Activated T-helper 2 cell treated with anti-CD3 and anti-CD28 coated beads, Interferon-gamma antibody, Interleukin-2, Interleukin-4, amounts not matched to agents 10 μg/mL and 5 μg/mL and 100 μg/mL, durations not matched to agents 14 hours and 24 hours and 36 hours (primary cell): ENCODE data around the gene MPP2. TPM values are rescaled to one million over a fixed set of nuclear protein-coding genes. Genes with fewer than 3 reads are reported as not detected.
"Not testable (repeated sequence)": the region's sequence is repeated elsewhere in the genome, so short reads cannot be mapped to it uniquely, and the experiment has no call there.

Experiments used
- DNase-seq: peaks from one replicate; pipeline ENCODE4 v3.0.0; 2021; ENCODE audit warnings: low spot score
- H3K27ac Mint-ChIP-seq: one replicate; pipeline ENCODE4 v1.8.0; 2021; ENCODE audit warnings: mixed read lengths
- H3K27me3 Mint-ChIP-seq: one replicate; pipeline ENCODE4 v1.8.0; 2021; ENCODE audit warnings: low read depth, mixed read lengths
- H3K36me3 Mint-ChIP-seq: one replicate; pipeline ENCODE4 v1.8.0; 2021; ENCODE audit warnings: low read depth, mixed read lengths
- H3K4me1 Mint-ChIP-seq: one replicate; pipeline ENCODE4 v1.8.0; 2021; ENCODE audit warnings: low read depth, mixed read lengths
- H3K4me3 Mint-ChIP-seq: one replicate; pipeline ENCODE4 v1.8.0; 2021; ENCODE audit warnings: low read depth, mild to moderate bottlenecking, moderate library complexity, mixed read lengths
- H3K9me3 Mint-ChIP-seq: one replicate; pipeline ENCODE4 v1.8.0; 2021; ENCODE audit warnings: mixed read lengths
- intact Hi-C: fragments of 100-400 bp; cut with micrococcal nuclease; formaldehyde crosslinking; loops from one replicate; pipeline ENCODE4 v1.15.1; 2023
- total RNA-seq: library from RNA; stranded (reverse); gene quantifications from 2 replicates; pipeline ENCODE4 v1.2.3, GENCODE V29; 2022

MPP2 gene
- total RNA-seq, 1 donor from 2014 or later, result 1.2 TPM

GRCh38 chr17:43906951-43907424 is 348 bp downstream of the MPP2 start:
- peaks cover 2% of the 10 kb centered on the region for H3K4me1 Mint-ChIP-seq
- no peak overlapping the region for H3K27ac Mint-ChIP-seq
- no peak for DNase-seq
- H3K36me3 Mint-ChIP-seq, result no peaks in the 10 kb centered on the region
- H3K27me3 Mint-ChIP-seq, result peaks cover 49% of the 10 kb centered on the region
- no peaks in the 10 kb centered on the region for H3K9me3 Mint-ChIP-seq
- intact Hi-C loops, result no loop called here
- no peak overlapping the region for H3K4me3 Mint-ChIP-seq

- no peak for DNase-seq
- intact Hi-C loops, result no loop called here
- no peaks in the 10 kb centered on the region for H3K9me3 Mint-ChIP-seq
- H3K4me3 Mint-ChIP-seq, result no peak overlapping the region
- peaks cover 54% of the 10 kb centered on the region for H3K27me3 Mint-ChIP-seq
- no peak overlapping the region for H3K27ac Mint-ChIP-seq
- peaks cover 2% of the 10 kb centered on the region for H3K4me1 Mint-ChIP-seq
- H3K36me3 Mint-ChIP-seq, result no peaks in the 10 kb centered on the region
Measured at GRCh38 chr17:43905985-43906852, 1.1 kb downstream of the MPP2 start.

GRCh38 chr17:43905400-43905984 is 1.8 kb downstream of the MPP2 start:
- Mint-ChIP-seq H3K4me3 (no peak overlapping the region), H3K9me3 (no peaks in the 10 kb centered on the region), H3K27me3 (peaks cover 56% of the 10 kb centered on the region), H3K27ac (no peak overlapping the region), H3K4me1 (peaks cover 7% of the 10 kb centered on the region), H3K36me3 (no peaks in the 10 kb centered on the region)
- intact Hi-C loops, result no loop called here
- no peak for DNase-seq

- H3K27me3 Mint-ChIP-seq, result peaks cover 42% of the 10 kb centered on the region
- H3K9me3 Mint-ChIP-seq, result no peaks in the 10 kb centered on the region
- intact Hi-C loops, result no loop called here
- peaks cover 7% of the 10 kb centered on the region for H3K4me1 Mint-ChIP-seq
- DNase-seq, result no peak
- no peaks in the 10 kb centered on the region for H3K36me3 Mint-ChIP-seq
- H3K27ac Mint-ChIP-seq, result no peak overlapping the region
- no peak overlapping the region for H3K4me3 Mint-ChIP-seq
Measured at GRCh38 chr17:43901861-43902589, 5.3 kb downstream of the MPP2 start.

DNA sequence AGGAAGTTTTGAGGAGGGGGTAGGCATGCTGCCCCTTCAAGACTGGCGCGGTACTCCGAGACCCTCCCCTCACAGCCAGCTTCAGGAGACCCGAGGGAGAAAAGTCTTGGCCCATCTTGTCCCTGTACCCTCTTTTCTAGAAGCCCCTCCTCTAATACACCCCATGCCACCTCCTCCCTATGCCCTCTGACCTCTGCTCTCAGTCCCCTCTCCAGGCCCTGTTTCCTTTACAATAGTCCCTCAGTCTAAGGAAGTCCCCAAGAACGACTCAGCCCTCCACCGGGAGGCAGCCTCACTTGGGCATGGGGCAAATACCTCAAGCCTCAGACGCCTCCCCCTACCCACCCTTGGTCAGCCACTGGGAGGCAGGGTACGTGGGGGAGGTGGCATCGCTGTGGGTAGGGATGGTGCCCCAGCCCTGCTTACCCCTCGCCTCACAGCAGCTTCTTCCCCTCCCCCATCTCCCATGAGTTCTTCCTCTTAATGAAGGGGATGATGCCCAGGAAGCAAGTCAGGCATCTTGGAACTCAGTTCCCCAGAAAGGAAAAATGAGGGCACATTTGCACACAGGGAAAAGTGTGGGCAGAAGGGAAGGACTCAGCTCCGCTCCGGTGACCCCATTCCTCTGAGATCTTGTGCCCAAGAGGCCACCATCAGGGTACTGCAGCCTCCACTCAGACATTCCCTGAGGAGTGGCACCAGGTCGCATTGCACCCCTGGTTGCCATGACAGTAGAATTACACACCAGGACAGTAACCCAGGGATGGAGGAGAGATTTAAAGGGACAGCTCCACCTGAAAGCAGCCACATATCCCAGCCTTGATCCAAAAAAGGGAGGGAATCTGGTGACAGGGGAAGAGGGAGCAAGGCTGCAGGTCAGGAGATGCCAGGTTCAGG is 6.2 kb downstream of the MPP2 start:
- H3K9me3 Mint-ChIP-seq, result no peaks in the 10 kb centered on the region
- no peak overlapping the region for H3K27ac Mint-ChIP-seq
- DNase-seq, result no peak
- peak overlapping the region; percentile 78 for H3K4me3 Mint-ChIP-seq
- no peaks in the 10 kb centered on the region for H3K36me3 Mint-ChIP-seq
- intact Hi-C loops, result no loop called here
- peaks cover 38% of the 10 kb centered on the region for H3K27me3 Mint-ChIP-seq
- peaks cover 5% of the 10 kb centered on the region for H3K4me1 Mint-ChIP-seq

DNA sequence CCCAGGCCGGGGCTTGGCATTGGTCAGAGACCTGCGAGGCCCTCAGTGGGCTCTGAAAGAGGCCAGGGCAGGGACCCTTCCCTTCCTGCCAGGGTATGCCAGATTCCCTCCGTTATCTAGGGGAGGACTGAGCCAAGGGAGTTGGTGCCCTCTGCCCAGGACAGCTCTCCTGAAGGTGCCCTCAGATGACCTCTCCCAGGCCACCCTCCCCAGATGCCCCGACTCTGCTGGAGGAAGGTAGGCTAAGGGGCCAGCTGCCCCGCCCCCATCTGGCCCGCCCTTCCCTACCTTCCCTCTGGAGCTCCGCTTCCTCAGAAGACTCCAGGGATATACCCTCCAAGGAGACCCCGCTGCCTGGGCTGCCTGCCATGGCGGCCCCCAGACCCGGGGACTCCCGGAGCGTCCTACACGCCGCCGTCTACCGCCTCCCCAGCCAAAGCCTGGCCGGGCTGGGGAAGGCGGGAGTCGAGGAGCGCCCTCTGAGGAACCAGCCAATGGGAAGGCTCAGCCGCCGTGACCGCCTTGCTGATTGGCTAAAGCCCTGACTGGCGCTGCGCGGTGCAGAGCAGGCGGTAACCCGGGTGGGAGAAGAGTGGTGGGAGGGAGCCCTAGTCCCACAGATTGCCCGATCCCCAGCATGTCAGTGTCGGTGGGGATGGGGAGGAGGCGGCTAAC is 7.0 kb downstream of the MPP2 start:
- DNase-seq, result peak; percentile 79
- intact Hi-C loops, result no loop called here

GRCh38 chr17:43898446-43898845 is 8.9 kb downstream of the MPP2 start:
- DNase-seq, result no peak
- H3K27ac Mint-ChIP-seq, result no peak overlapping the region
- no peak overlapping the region for H3K4me3 Mint-ChIP-seq
- intact Hi-C loops, result no loop called here
- H3K9me3 Mint-ChIP-seq, result no peaks in the 10 kb centered on the region
- peaks cover 19% of the 10 kb centered on the region for H3K27me3 Mint-ChIP-seq
- no peaks in the 10 kb centered on the region for H3K36me3 Mint-ChIP-seq
- peaks cover 5% of the 10 kb centered on the region for H3K4me1 Mint-ChIP-seq

More for the DNA sequence above, 7.0 kb downstream of the MPP2 start:
- Mint-ChIP-seq H3K36me3 (no peaks in the 10 kb centered on the region), H3K27ac (no peak overlapping the region), H3K4me3 (peak overlapping the region; percentile 78), H3K27me3 (peaks cover 35% of the 10 kb centered on the region), H3K9me3 (no peaks in the 10 kb centered on the region), H3K4me1 (peaks cover 5% of the 10 kb centered on the region)

GRCh38 chr17:43897831-43898230 is 9.5 kb downstream of the MPP2 start:
- intact Hi-C loops, result no loop called here
- peaks cover 5% of the 10 kb centered on the region for H3K4me1 Mint-ChIP-seq

DNA sequence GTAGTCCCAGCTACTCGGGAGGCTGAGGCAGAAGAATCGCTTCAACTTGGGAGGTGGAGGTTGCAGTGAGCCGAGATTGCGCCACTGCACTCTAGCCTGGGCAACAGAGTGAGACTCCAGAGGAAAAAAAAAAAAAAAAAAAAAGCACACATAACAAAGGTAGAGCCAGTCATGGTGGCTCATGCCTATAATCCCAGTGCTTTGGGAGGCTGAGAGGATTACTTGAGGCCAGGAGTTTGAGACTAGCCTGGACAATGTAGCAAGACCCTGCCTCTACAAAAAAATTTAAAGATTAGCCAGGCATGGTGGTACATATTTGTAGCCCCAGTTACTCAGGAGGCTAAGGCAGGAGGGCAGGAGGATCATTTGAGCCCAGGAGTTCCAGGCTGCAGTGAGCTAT is 12.8 kb downstream of the MPP2 start:
- intact Hi-C loops, H3K27ac Mint-ChIP-seq: not testable (repeated sequence)

More at GRCh38 chr17:43897831-43898230, 9.5 kb downstream of the MPP2 start:
- H3K9me3 Mint-ChIP-seq, result no peaks in the 10 kb centered on the region
- no peak for DNase-seq
- peaks cover 17% of the 10 kb centered on the region for H3K27me3 Mint-ChIP-seq
- H3K36me3 Mint-ChIP-seq, result no peaks in the 10 kb centered on the region
- no peak overlapping the region for H3K4me3 Mint-ChIP-seq
- H3K27ac Mint-ChIP-seq, result no peak overlapping the region

GRCh38 chr17:43892647-43892952 is 14.7 kb downstream of the MPP2 start:
- no peak overlapping the region for H3K27ac Mint-ChIP-seq
- H3K9me3 Mint-ChIP-seq, result no peaks in the 10 kb centered on the region
- no peaks in the 10 kb centered on the region for H3K36me3 Mint-ChIP-seq
- no peak overlapping the region for H3K4me3 Mint-ChIP-seq
- intact Hi-C loops, result no loop called here
- H3K27me3 Mint-ChIP-seq, result peaks cover 12% of the 10 kb centered on the region
- DNase-seq, result no peak
- H3K4me1 Mint-ChIP-seq, result no peaks in the 10 kb centered on the region

More for the DNA sequence above, 12.8 kb downstream of the MPP2 start:
- not testable (repeated sequence) for H3K4me1 Mint-ChIP-seq, H3K36me3 Mint-ChIP-seq, H3K4me3 Mint-ChIP-seq, H3K9me3 Mint-ChIP-seq, H3K27me3 Mint-ChIP-seq, DNase-seq

GRCh38 chr17:43891851-43892646 is 15.3 kb downstream of the MPP2 start:
- Mint-ChIP-seq H3K36me3 (no peaks in the 10 kb centered on the region), H3K27ac (no peak overlapping the region), H3K4me1 (no peaks in the 10 kb centered on the region), H3K27me3 (peaks cover 12% of the 10 kb centered on the region), H3K9me3 (no peaks in the 10 kb centered on the region), H3K4me3 (no peak overlapping the region)
- DNase-seq, result no peak
- intact Hi-C loops, result no loop called here
